ENCODE results near the gene SDHD.

Gene SDHD

DNA sequence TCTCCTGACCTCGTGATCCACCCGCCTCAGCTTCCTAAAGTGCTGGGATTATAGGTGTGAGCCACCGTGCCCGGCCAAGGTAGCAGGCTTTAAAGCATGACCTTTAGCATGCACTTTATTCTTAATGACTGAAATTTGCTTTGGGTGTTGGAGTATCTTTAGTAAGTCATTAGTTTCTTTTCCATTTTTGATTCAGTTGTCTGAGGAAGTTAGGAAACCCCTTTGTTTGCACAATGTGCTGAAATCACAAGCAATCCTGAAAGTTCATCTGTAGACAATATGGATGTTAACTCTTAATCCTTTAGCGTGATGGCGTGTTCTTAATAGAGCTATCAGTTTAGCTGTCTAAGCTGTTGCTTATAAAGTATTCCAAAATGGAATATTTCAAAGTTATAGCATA lies 16.8 kb downstream of the SDHD start:
- DNase-seq (ENCODE audit: low read depth), result no peak

DNA sequence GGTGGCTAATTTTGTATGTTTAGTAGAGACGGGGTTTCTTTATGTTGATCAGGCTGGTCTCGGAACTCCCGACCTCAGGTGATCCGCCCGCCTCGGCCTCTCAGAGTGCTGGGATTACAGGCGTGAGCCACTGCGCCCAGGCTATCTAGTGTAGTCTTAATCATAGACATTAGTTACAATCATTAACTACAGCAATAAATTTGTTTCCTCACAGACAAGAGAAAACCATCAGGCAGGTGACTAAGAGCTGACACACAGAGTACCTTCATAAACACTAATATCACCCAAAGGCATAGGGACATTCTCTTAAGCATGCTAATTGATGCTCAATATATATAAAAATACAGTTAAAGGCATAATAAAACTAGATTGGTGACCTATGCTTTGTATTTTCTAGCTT lies 19.4 kb downstream of the SDHD start:
- no peak for DNase-seq (ENCODE audit: low read depth)

- no peak for DNase-seq (ENCODE audit: low read depth)
Measured at GRCh38 chr11:112113539-112114457, 27.1 kb downstream of the SDHD start.

DNA sequence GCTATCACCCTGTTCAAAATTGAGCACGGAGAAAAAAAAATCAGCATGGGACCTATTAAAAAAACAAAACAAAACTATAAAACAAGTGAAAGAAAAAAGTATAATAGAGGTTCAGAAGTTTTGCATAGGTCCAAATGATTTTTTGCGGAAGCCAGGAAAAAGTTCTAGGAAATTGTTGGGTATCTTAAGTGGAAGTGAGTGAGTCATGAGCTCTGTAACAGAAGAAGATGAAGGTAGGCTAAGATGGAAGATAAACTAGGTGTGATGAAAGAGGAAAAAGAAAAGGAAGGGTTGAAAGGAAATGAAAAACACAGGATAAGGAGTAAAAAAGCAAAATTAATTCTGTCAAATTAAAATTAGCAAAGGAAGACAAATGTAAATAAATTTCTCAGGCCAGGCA lies 27.8 kb downstream of the SDHD start:
- DNase-seq (ENCODE audit: low read depth), result no peak

GRCh38 chr11:112115386-112115785 lies 28.7 kb downstream of the SDHD start:
- no peak for DNase-seq (ENCODE audit: low read depth)

GRCh38 chr11:112118176-112118575 lies 31.5 kb downstream of the SDHD start:
- no peak for DNase-seq (ENCODE audit: low read depth)

DNA sequence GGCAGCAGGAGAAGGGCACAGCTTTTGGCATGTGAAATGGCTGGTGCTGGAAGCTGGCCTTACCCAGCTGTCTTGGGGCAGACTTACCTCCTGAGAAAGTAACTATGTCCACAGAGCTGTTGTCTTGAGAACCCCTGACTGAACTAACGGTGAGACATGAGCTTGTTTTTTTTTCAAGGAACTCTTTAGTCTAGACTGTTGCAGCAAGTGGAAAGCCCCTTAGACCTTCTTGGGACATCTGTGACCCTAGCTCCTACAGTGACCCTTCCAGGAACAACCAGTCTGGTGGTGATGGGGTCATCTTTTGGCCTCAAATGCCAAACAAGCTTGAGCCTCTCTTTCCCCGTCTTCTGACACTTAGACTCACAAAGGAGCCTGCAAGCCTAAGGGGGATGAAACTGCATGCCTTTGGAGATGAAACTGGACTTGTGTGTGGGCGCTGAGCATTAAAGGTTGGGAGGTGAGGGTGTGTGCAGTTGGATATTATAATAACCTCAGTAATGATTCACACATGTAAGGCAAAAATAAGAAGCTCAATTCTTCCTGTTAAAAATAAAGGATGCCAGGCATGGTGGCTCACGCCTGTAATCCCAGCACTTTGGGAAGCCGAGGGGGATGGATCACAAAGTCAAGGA lies 35.4 kb downstream of the SDHD start:
- no peak for DNase-seq (ENCODE audit: low read depth)

DNA sequence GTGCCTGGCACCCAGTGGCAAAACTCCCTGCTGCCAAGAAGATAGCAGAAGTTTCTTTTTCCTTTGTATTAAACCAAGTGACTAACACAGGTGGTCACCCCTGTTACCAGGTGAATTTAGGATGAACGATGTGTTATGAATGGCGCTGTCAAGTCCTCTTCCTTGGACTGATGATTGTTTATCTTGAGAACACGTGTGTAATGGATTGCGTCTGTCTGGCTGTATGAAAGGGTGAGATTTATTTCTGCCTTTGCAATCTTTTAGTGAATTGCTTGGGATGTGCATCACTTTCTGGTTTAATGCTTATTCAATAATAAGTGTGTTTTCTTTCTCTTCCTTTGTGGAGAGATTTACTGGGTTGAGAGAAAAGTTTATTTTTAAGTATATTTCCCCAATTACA lies 36.5 kb downstream of the SDHD start:
- no peak for DNase-seq (ENCODE audit: low read depth)

DNA sequence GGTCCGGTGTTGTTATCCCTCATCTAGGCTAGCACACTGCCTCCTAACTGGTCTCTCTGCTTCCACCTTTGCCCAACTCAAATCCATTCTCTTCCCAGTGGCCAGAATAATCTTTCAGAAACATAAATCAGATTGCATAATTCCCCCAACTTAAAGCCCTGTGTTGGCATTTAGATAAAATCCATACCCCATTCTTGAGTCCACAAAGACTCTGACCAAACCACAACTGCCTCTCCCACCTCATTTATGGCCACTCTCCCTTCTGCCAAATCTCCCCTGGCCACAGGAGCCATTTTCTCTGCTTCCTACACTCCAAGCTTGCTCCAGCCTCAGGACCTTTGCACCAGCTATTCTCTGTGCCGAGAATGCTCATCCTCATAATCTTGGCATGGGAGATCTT lies 40.4 kb downstream of the SDHD start:
- no peak for DNase-seq (ENCODE audit: low read depth)

- no peak for DNase-seq (ENCODE audit: low read depth)
Measured at GRCh38 chr11:112128483-112129121, 41.9 kb downstream of the SDHD start.

- no peak for DNase-seq (ENCODE audit: low read depth)
Measured at GRCh38 chr11:112129656-112130055, 43.0 kb downstream of the SDHD start.

GRCh38 chr11:112132737-112133136 lies 46.1 kb downstream of the SDHD start:
- DNase-seq (ENCODE audit: low read depth), result no peak

DNA sequence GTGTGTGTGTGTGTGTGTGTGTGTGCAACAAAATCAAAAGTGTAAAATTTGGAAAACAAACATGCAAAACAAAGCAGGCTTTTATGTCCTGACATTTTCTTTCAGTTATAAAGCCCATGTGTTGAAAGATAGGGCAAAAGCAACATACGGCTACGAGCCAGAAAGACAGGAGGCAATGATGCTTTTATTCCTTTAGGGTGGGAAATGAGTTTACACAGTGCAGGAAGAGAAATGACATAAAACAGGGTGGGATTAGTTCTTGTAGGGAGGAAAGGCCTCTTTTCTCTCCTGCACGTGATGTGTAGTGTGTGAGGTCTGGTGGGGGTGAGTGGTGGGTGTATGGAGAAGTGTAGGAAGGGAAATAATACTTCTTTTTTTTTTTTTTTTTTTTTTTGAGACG lies 47.8 kb downstream of the SDHD start:
- no peak for DNase-seq (ENCODE audit: low read depth)

- no peak for DNase-seq (ENCODE audit: low read depth)
Measured at GRCh38 chr11:112143597-112143996, 56.9 kb downstream of the SDHD start.
